Skeletal muscle tissue (tissue), 4 donors: ENCODE results near the gene DAB1. TPM values are rescaled to one million over a fixed set of nuclear protein-coding genes. Genes with fewer than 3 reads are reported as not detected.

Experiments used
- H3K27ac ChIP-seq: one replicate; pipeline ENCODE4 v1.7.0; 2013; ENCODE audit warnings: mild to moderate bottlenecking, low read depth, low read length, inconsistent platforms
- H3K27me3 ChIP-seq, 3 donors: one replicate each; pipeline ENCODE4 v1.7.0; 2013; ENCODE audit warnings: low read length in 3 of 3; ENCODE audit not compliant: control insufficient read depth in 3 of 3, insufficient read depth in 3 of 3
- H3K36me3 ChIP-seq, 3 donors: one replicate each; pipeline ENCODE4 v1.7.0; 2013; ENCODE audit warnings: low read length in 3 of 3; ENCODE audit not compliant: control insufficient read depth in 3 of 3, insufficient read depth in 3 of 3
- H3K4me1 ChIP-seq, 3 donors: one replicate each; pipeline ENCODE4 v1.7.0; 2013; ENCODE audit warnings: low read length in 3 of 3, mild to moderate bottlenecking in 3 of 3; ENCODE audit not compliant: control insufficient read depth in 3 of 3, insufficient read depth in 3 of 3
- H3K4me3 ChIP-seq, 3 donors: one replicate each; pipeline ENCODE4 v1.7.0; 2013; ENCODE audit warnings: low read length in 3 of 3
- H3K9ac ChIP-seq, 3 donors: one replicate each; pipeline ENCODE4 v1.7.0; 2013; ENCODE audit warnings: low read length in 3 of 3, mild to moderate bottlenecking in 3 of 3, moderate library complexity in 2 of 3, low read depth in 1 of 3
- H3K9me3 ChIP-seq, 3 donors: one replicate each; pipeline ENCODE4 v1.7.0; 2013; ENCODE audit warnings: low read length in 3 of 3; ENCODE audit not compliant: control insufficient read depth in 3 of 3
- total RNA-seq: library from RNA; depleted of rRNA; stranded (reverse); fragments of >200 nt; gene quantifications from one replicate; pipeline ENCODE4 v1.2.3, GENCODE V29; 2014
- donor health status: Osteomylitis.

Gene DAB1
- total RNA-seq, 1 donor from 2014 or later = 1.6 TPM

DNA sequence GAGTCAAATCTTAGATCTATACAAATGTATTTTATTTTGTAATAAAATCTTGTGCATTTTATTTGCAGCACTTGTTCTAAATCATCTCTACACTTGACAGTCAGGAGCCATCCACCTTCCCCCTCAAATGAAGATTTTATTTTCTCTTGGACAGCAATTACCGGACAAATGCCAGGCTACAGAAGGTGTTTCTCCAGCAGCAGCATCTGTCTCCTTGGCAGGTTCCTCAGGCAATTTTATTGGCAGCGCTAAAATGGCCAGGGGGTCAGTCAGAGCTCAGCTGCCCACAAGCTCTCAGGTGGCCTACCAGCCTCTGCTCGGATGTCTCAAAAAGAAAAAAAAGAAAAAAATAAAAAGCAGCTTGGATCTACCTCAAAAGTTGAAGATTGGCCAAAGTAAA, 107.6 kb downstream of the DAB1 start:
- Histone ChIP-seq H3K36me3 (no peaks in the 10 kb centered on the region), H3K9me3 (no peaks in the 10 kb centered on the region), H3K4me1 (no peaks in the 10 kb centered on the region), H3K4me3 (no peak overlapping the region), H3K27me3 (peaks cover 0 to 2% (median 0%) of the 10 kb centered on the region in 3 donors), H3K9ac (no peak overlapping the region), H3K27ac (no peak overlapping the region)

DNA sequence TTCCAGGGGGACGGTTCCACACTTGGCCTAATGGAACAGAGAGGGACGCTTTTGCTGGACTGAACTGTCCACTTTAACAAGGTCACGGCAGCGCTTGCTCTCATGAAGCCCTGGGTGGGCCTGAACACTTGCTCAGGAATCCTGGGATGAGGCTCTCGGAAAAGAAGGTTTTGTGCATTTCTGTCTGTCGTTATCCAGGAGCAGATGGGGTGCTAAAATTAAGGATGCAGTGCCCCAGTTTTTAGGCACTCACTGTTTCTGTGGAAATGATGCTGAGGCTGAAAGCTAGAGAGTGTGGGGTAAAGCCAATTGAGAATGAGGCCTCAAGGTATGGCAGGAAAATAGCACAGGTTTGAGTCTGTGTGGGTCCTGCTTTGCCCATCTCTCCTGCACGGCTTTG, 111.0 kb downstream of the DAB1 start:
- no peak overlapping the region for H3K9ac ChIP-seq
- no peaks in the 10 kb centered on the region for H3K27me3 ChIP-seq
- H3K4me3 ChIP-seq = no peak overlapping the region
- no peaks in the 10 kb centered on the region for H3K4me1 ChIP-seq
- H3K36me3 ChIP-seq = no peaks in the 10 kb centered on the region
- H3K27ac ChIP-seq = no peak overlapping the region
- no peaks in the 10 kb centered on the region for H3K9me3 ChIP-seq

DNA sequence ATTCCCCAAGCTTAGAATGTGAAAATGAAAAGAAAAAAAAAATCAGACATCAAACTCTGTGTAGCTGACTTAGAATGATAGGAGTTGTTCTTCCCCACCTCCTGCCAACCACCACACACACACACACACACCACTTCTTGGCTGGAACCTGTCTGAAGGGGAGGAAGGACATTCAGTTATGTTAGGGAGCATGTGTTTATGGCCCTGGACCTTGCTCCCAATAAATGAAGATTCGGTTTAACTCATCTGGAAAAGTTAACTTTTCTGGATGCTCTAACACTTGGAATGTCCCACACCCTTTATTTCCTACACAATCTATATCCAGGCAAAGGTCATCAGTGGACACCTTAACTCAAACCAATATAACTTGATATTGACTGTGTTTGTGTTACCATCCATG, 112.4 kb downstream of the DAB1 start:
- Histone ChIP-seq H3K9me3 (no peaks in the 10 kb centered on the region), H3K27ac (no peak overlapping the region), H3K27me3 (no peaks in the 10 kb centered on the region), H3K36me3 (no peaks in the 10 kb centered on the region), H3K4me1 (no peaks in the 10 kb centered on the region), H3K4me3 (no peak overlapping the region), H3K9ac (no peak overlapping the region)

DNA sequence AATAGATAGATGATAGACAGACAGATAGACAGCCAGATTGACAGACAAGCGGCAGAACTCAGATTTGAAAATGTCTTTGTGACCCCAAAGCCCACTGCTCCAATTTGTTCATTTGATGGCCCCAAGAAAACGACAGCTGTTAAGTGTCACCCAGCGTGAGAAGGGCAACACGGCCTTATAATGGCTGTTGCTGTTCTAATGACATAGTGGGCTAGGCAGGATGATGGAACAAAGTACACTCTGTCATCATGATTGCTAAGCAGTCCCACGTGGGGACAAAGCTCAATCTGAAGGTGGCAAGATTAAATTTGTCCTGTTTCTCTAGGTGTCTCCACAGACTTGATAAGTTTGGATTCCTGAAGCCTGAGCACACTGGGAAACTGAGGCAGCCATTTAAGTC, 112.9 kb downstream of the DAB1 start:
- H3K4me1 ChIP-seq = no peaks in the 10 kb centered on the region
- H3K27ac ChIP-seq = no peak overlapping the region
- no peaks in the 10 kb centered on the region for H3K9me3 ChIP-seq
- H3K36me3 ChIP-seq = no peaks in the 10 kb centered on the region
- no peak overlapping the region for H3K9ac ChIP-seq
- no peaks in the 10 kb centered on the region for H3K27me3 ChIP-seq
- H3K4me3 ChIP-seq = no peak overlapping the region

DNA sequence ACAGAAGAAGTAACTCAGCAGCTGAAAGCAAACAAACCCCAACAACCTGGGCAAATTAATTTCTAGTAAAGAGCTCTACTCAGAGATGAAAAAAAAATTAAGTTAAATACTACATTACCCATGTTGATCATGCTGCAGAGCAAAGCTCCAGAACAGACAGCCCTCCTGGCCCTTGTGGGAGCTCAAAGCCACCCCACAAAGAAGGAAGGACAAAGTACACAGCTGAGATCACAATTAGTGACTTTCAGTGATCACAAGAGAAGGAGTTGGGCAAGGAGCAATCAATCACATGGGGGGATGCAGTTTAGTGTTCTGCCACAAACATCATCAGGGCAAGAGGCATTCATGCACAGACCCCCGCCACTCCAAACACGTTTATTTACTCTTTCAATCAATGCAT, 114.2 kb downstream of the DAB1 start:
- H3K4me3 ChIP-seq = no peak overlapping the region
- no peak overlapping the region for H3K27ac ChIP-seq
- no peaks in the 10 kb centered on the region for H3K9me3 ChIP-seq
- H3K27me3 ChIP-seq = no peaks in the 10 kb centered on the region
- no peak overlapping the region for H3K9ac ChIP-seq
- no peaks in the 10 kb centered on the region for H3K4me1 ChIP-seq
- no peaks in the 10 kb centered on the region for H3K36me3 ChIP-seq

DNA sequence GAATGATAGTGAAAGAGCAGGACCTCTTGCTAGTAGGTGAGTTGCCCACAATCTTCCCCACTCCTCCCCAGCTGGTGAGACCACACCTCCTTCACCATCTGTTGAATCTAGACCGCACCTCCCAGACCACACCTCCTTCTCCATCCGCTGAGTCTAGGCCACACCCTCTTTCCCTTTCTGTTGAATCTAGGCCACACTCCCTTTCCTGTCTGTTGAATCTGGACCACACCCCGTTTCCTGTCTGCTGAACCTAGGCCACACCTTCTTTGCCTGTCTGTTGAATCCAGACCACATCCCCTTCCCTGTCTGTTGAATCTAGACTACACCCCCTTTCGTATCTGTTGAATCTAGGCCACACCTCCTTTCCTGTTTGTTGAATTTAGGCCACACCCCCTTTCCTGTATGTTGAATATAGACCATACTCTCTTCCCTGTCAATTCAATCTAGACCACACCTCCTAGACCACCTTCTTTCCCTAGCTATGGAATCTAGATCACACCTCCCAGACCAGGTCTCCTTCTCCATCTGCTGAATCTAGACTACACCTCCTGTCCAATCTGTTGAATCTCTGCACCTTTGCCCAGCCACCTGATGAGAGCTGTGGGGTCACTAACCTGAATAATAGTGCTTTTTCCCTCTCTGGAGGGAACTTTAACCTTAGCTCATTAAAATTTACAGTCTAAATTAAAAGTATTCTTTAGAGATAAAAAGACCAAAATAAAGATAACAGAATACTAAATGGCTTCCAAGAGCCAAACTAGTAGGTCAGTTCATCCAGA, 116.3 kb downstream of the DAB1 start:
- Histone ChIP-seq H3K27ac (no peak overlapping the region), H3K4me3 (no peak overlapping the region), H3K36me3 (no peaks in the 10 kb centered on the region), H3K9ac (no peak overlapping the region), H3K9me3 (no peaks in the 10 kb centered on the region), H3K27me3 (no peaks in the 10 kb centered on the region), H3K4me1 (no peaks in the 10 kb centered on the region)

DNA sequence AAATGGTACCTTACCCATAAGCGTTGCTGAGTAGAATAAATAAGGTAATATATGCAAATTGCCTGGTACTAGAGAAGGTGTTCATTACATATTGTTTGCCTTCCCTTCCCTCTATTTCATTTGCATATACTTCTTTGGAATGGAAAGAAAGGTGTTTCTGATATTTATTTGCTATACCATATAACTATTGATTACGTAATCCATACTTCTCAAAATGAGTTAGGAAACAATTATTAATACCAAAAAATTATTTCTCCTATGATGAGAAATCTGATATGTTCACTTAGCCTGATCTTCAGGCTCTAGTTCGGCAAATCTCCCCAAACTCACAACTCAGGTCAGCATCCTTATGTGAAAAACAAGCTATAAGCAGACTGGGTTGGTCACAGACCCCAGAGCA, 119.3 kb downstream of the DAB1 start:
- Histone ChIP-seq H3K36me3 (no peaks in the 10 kb centered on the region), H3K27ac (no peak overlapping the region), H3K27me3 (no peaks in the 10 kb centered on the region), H3K9ac (no peak overlapping the region), H3K4me1 (no peaks in the 10 kb centered on the region), H3K4me3 (no peak overlapping the region), H3K9me3 (no peaks in the 10 kb centered on the region)

DNA sequence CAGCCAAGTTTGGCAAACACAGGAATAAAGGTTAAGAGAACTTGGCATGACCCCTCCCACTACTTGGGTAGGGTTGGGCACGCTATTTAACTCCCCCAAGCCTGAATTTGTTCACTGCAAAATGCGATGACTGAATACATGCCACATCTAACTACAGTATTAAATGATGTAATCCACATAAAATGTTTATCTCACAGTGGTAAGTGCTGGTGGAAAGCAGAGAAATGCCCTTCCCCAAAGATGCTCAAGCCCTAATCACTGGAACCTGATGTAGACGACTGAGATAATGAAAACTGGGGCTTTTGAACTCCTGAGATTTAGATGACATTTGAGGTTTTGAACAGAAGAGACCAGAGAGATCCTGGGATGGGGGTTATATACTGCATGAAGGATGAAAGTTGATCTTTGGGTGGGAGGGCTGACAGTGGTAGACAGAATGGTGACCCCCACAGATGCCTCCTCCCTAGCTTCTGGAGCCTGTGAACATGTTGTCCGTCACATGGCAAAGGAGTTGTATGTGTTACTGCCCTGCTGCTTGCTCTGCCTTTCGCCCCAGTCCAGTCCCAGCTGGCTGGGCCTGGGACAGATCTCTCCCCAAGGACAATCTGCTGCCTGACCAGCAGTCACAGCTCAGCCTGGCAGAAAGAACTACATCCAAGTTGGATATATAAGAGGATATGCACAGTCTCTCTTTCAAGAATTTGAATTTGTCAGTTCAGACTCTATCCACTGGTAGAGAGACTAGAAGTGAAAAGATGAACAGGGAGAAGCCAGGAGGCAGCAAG, 120.9 kb downstream of the DAB1 start:
- H3K27me3 ChIP-seq = no peaks in the 10 kb centered on the region
- H3K4me3 ChIP-seq = no peak overlapping the region
- no peaks in the 10 kb centered on the region for H3K9me3 ChIP-seq
- no peak overlapping the region for H3K27ac ChIP-seq
- H3K9ac ChIP-seq = no peak overlapping the region
- H3K36me3 ChIP-seq = no peaks in the 10 kb centered on the region
- no peaks in the 10 kb centered on the region for H3K4me1 ChIP-seq

DNA sequence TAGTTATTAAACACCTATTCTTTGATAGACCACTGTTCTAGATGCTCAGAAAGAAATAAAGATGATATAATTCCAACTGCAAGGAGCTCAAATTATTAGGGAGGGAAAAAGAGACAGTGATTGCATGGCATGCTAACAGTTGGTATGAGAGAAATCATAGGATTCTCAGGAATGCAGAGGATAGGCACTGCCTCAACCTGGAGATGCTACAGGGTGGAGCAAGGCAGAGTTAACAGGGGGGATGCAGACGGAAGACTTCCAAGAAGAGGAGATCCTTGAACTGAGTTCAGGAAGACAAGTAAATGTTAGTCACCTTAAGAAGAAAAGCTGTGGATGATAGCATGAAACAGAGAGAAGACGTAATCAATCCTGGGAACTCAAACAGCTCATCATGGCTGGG, 123.7 kb downstream of the DAB1 start:
- Histone ChIP-seq H3K27me3 (no peaks in the 10 kb centered on the region), H3K9ac (no peak overlapping the region), H3K36me3 (no peaks in the 10 kb centered on the region), H3K4me1 (no peaks in the 10 kb centered on the region), H3K9me3 (no peaks in the 10 kb centered on the region), H3K4me3 (no peak overlapping the region), H3K27ac (no peak overlapping the region)

DNA sequence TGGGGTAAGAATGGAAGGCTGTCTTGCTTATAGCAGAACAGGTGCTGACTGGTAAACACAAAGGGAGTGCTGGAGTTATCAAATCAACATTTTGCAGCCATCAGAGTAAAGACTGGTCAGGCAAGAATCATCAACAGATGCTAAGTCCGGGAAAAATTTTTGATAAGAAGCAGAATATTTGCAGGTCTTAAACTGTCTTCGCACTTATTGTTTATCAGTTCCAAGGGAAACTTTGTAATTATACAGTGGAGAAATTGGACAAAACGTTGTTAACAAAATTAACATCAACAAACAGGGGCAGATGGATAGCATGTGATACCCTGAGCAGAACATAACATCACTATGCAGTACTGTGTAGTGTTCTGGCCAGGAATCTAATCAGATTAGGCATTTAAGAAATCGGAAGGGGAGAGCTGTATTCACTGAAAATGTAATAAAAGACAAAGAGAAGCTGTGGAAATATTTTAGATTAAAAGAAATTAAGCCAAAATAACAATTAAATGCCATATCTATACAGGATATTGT, 127.1 kb downstream of the DAB1 start:
- no peaks in the 10 kb centered on the region for H3K4me1 ChIP-seq
- no peak overlapping the region for H3K9ac ChIP-seq
- no peak overlapping the region for H3K27ac ChIP-seq
- H3K9me3 ChIP-seq = no peaks in the 10 kb centered on the region
- H3K27me3 ChIP-seq = no peaks in the 10 kb centered on the region
- no peak overlapping the region for H3K4me3 ChIP-seq
- no peaks in the 10 kb centered on the region for H3K36me3 ChIP-seq
